Liver (tissue), 9 donors: ENCODE results near the gene TOMM40L. TPM values are rescaled to one million over a fixed set of nuclear protein-coding genes. Genes with fewer than 3 reads are reported as not detected.

Experiments used
- DNase-seq: peaks from one replicate; pipeline ENCODE4 v3.0.0-alpha.2; 2017; ENCODE audit warnings: low spot score
- H3K27ac ChIP-seq, 2 donors: one replicate each; pipeline ENCODE4 v1.7.0; 2013; ENCODE audit warnings: inconsistent platforms in 2 of 2, low read length in 2 of 2, control low read depth in 1 of 2, low read depth in 1 of 2, mild to moderate bottlenecking in 1 of 2
- H3K27me3 ChIP-seq, 4 donors: one replicate each; pipeline versions ENCODE4 v1.6.1 to v1.7.0; 2013; ENCODE audit warnings: low read length in 3 of 4, inconsistent platforms in 1 of 4, mild to moderate bottlenecking in 1 of 4, moderate library complexity in 1 of 4; ENCODE audit not compliant: control insufficient read depth in 4 of 4, insufficient read depth in 4 of 4
- H3K36me3 ChIP-seq, 4 donors: one replicate each; pipeline versions ENCODE4 v1.6.1 to v1.7.0; 2013; ENCODE audit warnings: low read length in 3 of 4, mild to moderate bottlenecking in 3 of 4, low read depth in 1 of 4, moderate library complexity in 1 of 4; ENCODE audit not compliant: control insufficient read depth in 4 of 4, insufficient read depth in 3 of 4
- H3K4me1 ChIP-seq, 4 donors: one replicate each; pipeline versions ENCODE4 v1.6.1 to v1.7.0; 2013; ENCODE audit warnings: low read length in 3 of 4, mild to moderate bottlenecking in 3 of 4, moderate library complexity in 1 of 4; ENCODE audit not compliant: control insufficient read depth in 4 of 4, insufficient read depth in 4 of 4
- H3K4me3 ChIP-seq, 3 donors: one replicate each; pipeline versions ENCODE4 v1.6.1 to v1.7.0; 2013; ENCODE audit warnings: low read length in 3 of 3, control low read depth in 1 of 3, low read depth in 1 of 3, mild to moderate bottlenecking in 1 of 3
- H3K9ac ChIP-seq, 2 donors: one replicate each; pipeline ENCODE4 v1.7.0; 2013; ENCODE audit warnings: low read length in 2 of 2, mild to moderate bottlenecking in 2 of 2, moderate library complexity in 2 of 2, control low read depth in 1 of 2, low read depth in 1 of 2
- H3K9me3 ChIP-seq, 4 donors: one replicate each; pipeline versions ENCODE4 v1.6.1 to v1.7.0; 2013; ENCODE audit warnings: low read length in 3 of 4; ENCODE audit not compliant: control insufficient read depth in 4 of 4
- EGR1 ChIP-seq, 2 donors: IDR thresholded peaks; 2 replicates each; pipeline ENCODE4 v1.6.1; 2016 to 2018; ENCODE audit warnings: antibody characterized with exemption in 2 of 2, low read depth in 2 of 2
- FOXA1 ChIP-seq: IDR thresholded peaks from 2 replicates; pipeline ENCODE4 v1.6.1; 2016; ENCODE audit warnings: antibody characterized with exemption
- GABPA ChIP-seq, 2 donors: IDR thresholded peaks in 1 of 2; conservative IDR thresholded peaks in 1 of 2; 2 replicates each; pipeline ENCODE4 v1.6.1; 2016; ENCODE audit warnings: antibody characterized with exemption in 2 of 2, mild to moderate bottlenecking in 1 of 2, moderate library complexity in 1 of 2
- HNF4A ChIP-seq, 2 donors: conservative IDR thresholded peaks; 2 replicates each; pipeline ENCODE4 v1.6.1; 2016; ENCODE audit warnings: antibody characterized with exemption in 2 of 2, mild to moderate bottlenecking in 2 of 2
- HNF4G ChIP-seq: IDR thresholded peaks from 2 replicates; pipeline ENCODE4 v1.6.1; 2016; ENCODE audit warnings: antibody characterized with exemption
- NR2F2 ChIP-seq: IDR thresholded peaks from 2 replicates; pipeline ENCODE4 v1.6.1; 2016; ENCODE audit warnings: antibody characterized with exemption
- RXRA ChIP-seq, 2 donors: IDR thresholded peaks; 2 replicates each; pipeline ENCODE4 v1.6.1; 2017 to 2018; ENCODE audit warnings: antibody characterized with exemption in 2 of 2, mild to moderate bottlenecking in 1 of 2
- TAF1 ChIP-seq: conservative IDR thresholded peaks from 2 replicates; pipeline ENCODE4 v1.6.1; 2016; ENCODE audit warnings: antibody characterized with exemption, mild to moderate bottlenecking
- WGBS: extraction: QIAGEN DNeasy Blood & Tissue Kit; methylation state at CpG from one replicate; pipeline ENCODE4 v1.1.7; 2013; 5-methylcytosine and 5-hydroxymethylcytosine counted together
- polyA plus RNA-seq, 2 donors: library from polyadenylated mRNA; stranded (reverse) in 1 of 2; unstranded in 1 of 2; fragments of 200-250 nt in 1 of 2; fragments of >200 nt in 1 of 2; fragmentation: Nextera tagmentation in 1 of 2; extraction: Ambion mirVana in 1 of 2; gene quantifications; one replicate each; pipeline versions ENCODE4 v1.2.1 to v1.2.3, GENCODE V29; 2013 to 2015
- total RNA-seq, 2 donors: library from RNA; depleted of rRNA; stranded (reverse); fragments of >200 nt; gene quantifications; one replicate each; pipeline ENCODE4 v1.2.3, GENCODE V29; 2014
- TF ChIP-seq, protein P1 (sequence below): IDR thresholded peaks from 2 replicates; pipeline ENCODE4 v1.6.1; 2016; ENCODE audit warnings: antibody characterized with exemption, mild to moderate bottlenecking
- TF ChIP-seq, protein P2 (sequence below): IDR thresholded peaks from 2 replicates; pipeline ENCODE4 v1.6.1; 2016; ENCODE audit warnings: antibody characterized with exemption
- donor health status: healthy.
- donor health status: healthy.
- donor health status: healthy.
- donor health status: healthy.
- donor health status: healthy.

The TOMM40L gene
- total and polyA plus RNA-seq, 4 donors = 6.7 to 10.5 (median 8.9) TPM

DNA sequence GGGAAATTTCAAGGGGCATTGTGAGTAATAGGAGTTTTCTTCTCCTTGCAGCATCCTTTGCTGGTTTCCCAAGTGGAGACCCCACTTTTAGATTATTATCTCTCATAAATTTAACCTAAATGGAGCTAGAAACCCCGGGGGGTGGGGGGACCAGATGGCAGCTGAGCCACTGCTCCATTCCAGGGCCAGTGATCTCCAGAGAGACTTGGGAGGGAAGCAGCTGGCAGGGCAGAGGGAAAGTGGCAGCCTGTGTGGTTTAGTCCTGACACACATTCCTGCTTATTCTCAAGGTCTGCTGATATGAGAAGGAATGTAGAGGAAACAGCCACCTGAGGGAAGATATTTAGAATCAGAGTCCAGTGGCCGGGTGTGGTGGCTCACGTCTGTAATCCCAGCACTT is 49.0 kb downstream of the TOMM40L start:
- H3K9me3 ChIP-seq = no peaks in the 10 kb centered on the region
- no peaks in the 10 kb centered on the region for H3K36me3 ChIP-seq
- TF ChIP-seq HNF4A (conservative IDR thresholded peaks at IDR 0.05) (no peak), NR2F2 (no peak), GABPA (IDR thresholded peaks at IDR 0.05 in 1 of 2, conservative IDR thresholded peaks at IDR 0.05 in 1 of 2) (no peak), HNF4G (no peak), FOXA1 (no peak), EGR1 (IDR thresholded peaks at IDR 0.05; ENCODE audit: low read depth in 2 of 2) (no peak), RXRA (IDR thresholded peaks at IDR 0.05) (no peak), TAF1 (no peak)
- TF ChIP-seq, protein P1, sequence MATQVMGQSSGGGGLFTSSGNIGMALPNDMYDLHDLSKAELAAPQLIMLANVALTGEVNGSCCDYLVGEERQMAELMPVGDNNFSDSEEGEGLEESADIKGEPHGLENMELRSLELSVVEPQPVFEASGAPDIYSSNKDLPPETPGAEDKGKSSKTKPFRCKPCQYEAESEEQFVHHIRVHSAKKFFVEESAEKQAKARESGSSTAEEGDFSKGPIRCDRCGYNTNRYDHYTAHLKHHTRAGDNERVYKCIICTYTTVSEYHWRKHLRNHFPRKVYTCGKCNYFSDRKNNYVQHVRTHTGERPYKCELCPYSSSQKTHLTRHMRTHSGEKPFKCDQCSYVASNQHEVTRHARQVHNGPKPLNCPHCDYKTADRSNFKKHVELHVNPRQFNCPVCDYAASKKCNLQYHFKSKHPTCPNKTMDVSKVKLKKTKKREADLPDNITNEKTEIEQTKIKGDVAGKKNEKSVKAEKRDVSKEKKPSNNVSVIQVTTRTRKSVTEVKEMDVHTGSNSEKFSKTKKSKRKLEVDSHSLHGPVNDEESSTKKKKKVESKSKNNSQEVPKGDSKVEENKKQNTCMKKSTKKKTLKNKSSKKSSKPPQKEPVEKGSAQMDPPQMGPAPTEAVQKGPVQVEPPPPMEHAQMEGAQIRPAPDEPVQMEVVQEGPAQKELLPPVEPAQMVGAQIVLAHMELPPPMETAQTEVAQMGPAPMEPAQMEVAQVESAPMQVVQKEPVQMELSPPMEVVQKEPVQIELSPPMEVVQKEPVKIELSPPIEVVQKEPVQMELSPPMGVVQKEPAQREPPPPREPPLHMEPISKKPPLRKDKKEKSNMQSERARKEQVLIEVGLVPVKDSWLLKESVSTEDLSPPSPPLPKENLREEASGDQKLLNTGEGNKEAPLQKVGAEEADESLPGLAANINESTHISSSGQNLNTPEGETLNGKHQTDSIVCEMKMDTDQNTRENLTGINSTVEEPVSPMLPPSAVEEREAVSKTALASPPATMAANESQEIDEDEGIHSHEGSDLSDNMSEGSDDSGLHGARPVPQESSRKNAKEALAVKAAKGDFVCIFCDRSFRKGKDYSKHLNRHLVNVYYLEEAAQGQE = no peak
- TF ChIP-seq, protein P2, sequence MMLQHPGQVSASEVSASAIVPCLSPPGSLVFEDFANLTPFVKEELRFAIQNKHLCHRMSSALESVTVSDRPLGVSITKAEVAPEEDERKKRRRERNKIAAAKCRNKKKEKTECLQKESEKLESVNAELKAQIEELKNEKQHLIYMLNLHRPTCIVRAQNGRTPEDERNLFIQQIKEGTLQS = no peak
- H3K9ac ChIP-seq = no peak overlapping the region
- no peak for DNase-seq
- no peaks in the 10 kb centered on the region for H3K27me3 ChIP-seq
- no peak overlapping the region for H3K4me3 ChIP-seq
- WGBS = 88% methylated on average over 3 of the region's 3 CpGs
- no peaks in the 10 kb centered on the region for H3K4me1 ChIP-seq
- H3K27ac ChIP-seq = no peak overlapping the region

Other genes starting within 250 kb of the TOMM40L start
- 10 to 100 TPM; 45.9 to 80.4 TPM for gene F11R, start 204.9 kb upstream of the TOMM40L start, total RNA-seq
- 10 to 100 TPM; 25.8 to 45.3 TPM for gene F11R, start 204.9 kb upstream of the TOMM40L start, polyA plus RNA-seq
- 10 to 100 TPM; 10.9 to 23.6 TPM for gene TSTD1, start 187.1 kb upstream of the TOMM40L start, total RNA-seq
- 10 to 100 TPM; 45.9 to 67.5 TPM for gene TSTD1, start 187.1 kb upstream of the TOMM40L start, polyA plus RNA-seq
- 10 to 100 TPM; 29.8 to 43.5 TPM for gene USF1, start 180.1 kb upstream of the TOMM40L start, total RNA-seq
- 10 to 100 TPM; 19.2 to 24.5 TPM for gene USF1, start 180.1 kb upstream of the TOMM40L start, polyA plus RNA-seq
- 1 to 10 TPM; 6.6 to 8.9 TPM for gene ARHGAP30, start 156.2 kb upstream of the TOMM40L start, total RNA-seq
- 1 to 10 TPM; 1.2 to 3.5 TPM for gene ARHGAP30, start 156.2 kb upstream of the TOMM40L start, polyA plus RNA-seq
- not detected for gene NECTIN4, start 136.5 kb upstream of the TOMM40L start, total RNA-seq
- gene NECTIN4, start 136.5 kb upstream of the TOMM40L start, polyA plus RNA-seq = under 1 TPM in 1 of 2 donors, not detected in 1; 0.01 TPM
- gene KLHDC9, start 127.7 kb upstream of the TOMM40L start, total RNA-seq = 1 to 10 TPM; 1.9 to 2.8 TPM
- gene KLHDC9, start 127.7 kb upstream of the TOMM40L start, polyA plus RNA-seq = 1 to 10 TPM; 2.4 to 3.3 TPM
- gene PFDN2, start 108.0 kb upstream of the TOMM40L start, total RNA-seq = 10 to 100 TPM; 12.4 to 19.3 TPM
- 10 to 100 TPM; 48.7 to 61.9 TPM for gene PFDN2, start 108.0 kb upstream of the TOMM40L start, polyA plus RNA-seq
- 10 to 100 TPM; 17.8 to 37.2 TPM for gene NIT1, start 108.0 kb upstream of the TOMM40L start, total RNA-seq
- 10 to 100 TPM; 41.4 to 45.8 TPM for gene NIT1, start 108.0 kb upstream of the TOMM40L start, polyA plus RNA-seq
- gene DEDD, start 93.4 kb upstream of the TOMM40L start, total RNA-seq = 10 to 100 TPM; 13.8 to 16.7 TPM
- 10 to 100 TPM; 15.2 to 17.7 TPM for gene DEDD, start 93.4 kb upstream of the TOMM40L start, polyA plus RNA-seq
- gene UFC1, start 72.1 kb upstream of the TOMM40L start, total RNA-seq = 10 to 100 TPM; 34.2 to 44.1 TPM
- 10 to 100 TPM; 42.5 to 47.5 TPM for gene UFC1, start 72.1 kb upstream of the TOMM40L start, polyA plus RNA-seq
- 1 to 10 TPM; 7.2 to 9.0 TPM for gene USP21, start 66.6 kb upstream of the TOMM40L start, total RNA-seq
- gene USP21, start 66.6 kb upstream of the TOMM40L start, polyA plus RNA-seq = 1 to 10 TPM; 4.1 to 5.8 TPM
- 100 to 1,000 TPM in 1 of 2 donors, 1 to 10 TPM in 1; 6.2 to 106 TPM for gene PPOX, start 59.6 kb upstream of the TOMM40L start, total RNA-seq
- 1 to 10 TPM; 6.2 to 9.6 TPM for gene PPOX, start 59.6 kb upstream of the TOMM40L start, polyA plus RNA-seq
- gene B4GALT3, start 48.6 kb upstream of the TOMM40L start, total RNA-seq = 10 to 100 TPM; 13.1 to 23.8 TPM
- gene B4GALT3, start 48.6 kb upstream of the TOMM40L start, polyA plus RNA-seq = 10 to 100 TPM; 14.0 to 15.4 TPM
- 1 to 10 TPM in 1 of 2 donors, under 1 TPM in 1; 0.28 to 2.2 TPM for gene ADAMTS4, start 27.0 kb upstream of the TOMM40L start, total RNA-seq
- gene ADAMTS4, start 27.0 kb upstream of the TOMM40L start, polyA plus RNA-seq = under 1 TPM; 0.21 to 0.48 TPM
- 100 to 1,000 TPM; 105 to 167 TPM for gene NDUFS2, start 23.7 kb upstream of the TOMM40L start, total RNA-seq
- 100 to 1,000 TPM in 1 of 2 donors, 10 to 100 TPM in 1; 93.3 to 135 TPM for gene NDUFS2, start 23.7 kb upstream of the TOMM40L start, polyA plus RNA-seq
- gene FCER1G, start 10.8 kb upstream of the TOMM40L start, total RNA-seq = 10 to 100 TPM; 25.4 to 32.6 TPM
- gene FCER1G, start 10.8 kb upstream of the TOMM40L start, polyA plus RNA-seq = 10 to 100 TPM; 46.1 to 77.1 TPM
- gene APOA2, start 2.4 kb upstream of the TOMM40L start, total RNA-seq = 1,000 to 10,000 TPM; 5,041 to 8,644 TPM
- gene APOA2, start 2.4 kb upstream of the TOMM40L start, polyA plus RNA-seq = over 10,000 TPM; 12,638 to 30,612 TPM
- gene NR1I3, start 12.1 kb downstream of the TOMM40L start, total RNA-seq = 10 to 100 TPM; 10.4 to 52.3 TPM
- 100 to 1,000 TPM in 1 of 2 donors, 10 to 100 TPM in 1; 43.0 to 128 TPM for gene NR1I3, start 12.1 kb downstream of the TOMM40L start, polyA plus RNA-seq
- gene PCP4L1, start 32.7 kb downstream of the TOMM40L start, total RNA-seq = 1 to 10 TPM; 5.9 to 8.7 TPM
- 1 to 10 TPM; 1.1 to 4.1 TPM for gene PCP4L1, start 32.7 kb downstream of the TOMM40L start, polyA plus RNA-seq
- gene MPZ, start 83.9 kb downstream of the TOMM40L start, total RNA-seq = 1 to 10 TPM in 1 of 2 donors, under 1 TPM in 1; 0.37 to 1.0 TPM
- gene MPZ, start 83.9 kb downstream of the TOMM40L start, polyA plus RNA-seq = 1 to 10 TPM in 1 of 2 donors, under 1 TPM in 1; 0.97 to 7.4 TPM
- gene SDHC, start 88.3 kb downstream of the TOMM40L start, total RNA-seq = 100 to 1,000 TPM in 1 of 2 donors, 10 to 100 TPM in 1; 44.3 to 116 TPM
- gene SDHC, start 88.3 kb downstream of the TOMM40L start, polyA plus RNA-seq = 100 to 1,000 TPM in 1 of 2 donors, 10 to 100 TPM in 1; 77.7 to 247 TPM
- gene CFAP126, start 141.8 kb downstream of the TOMM40L start, total RNA-seq = not detected
- gene CFAP126, start 141.8 kb downstream of the TOMM40L start, polyA plus RNA-seq = not detected